Activated T-helper 17 cell treated with anti-CD3 and anti-CD28 coated beads, Interleukin-2, amount 50 U/mL, for 72 hours (primary cell): ENCODE measurements around the gene GATA2. TPM values are rescaled to one million over a fixed set of nuclear protein-coding genes. Genes with fewer than 3 reads are reported as not detected.

Experiments used
- ATAC-seq: fragments of 150-1000 bp; cut with Tn5 transposase; replicated peaks from 2 replicates; pipeline ENCODE4 v1.10.0; 2021; ENCODE audit warnings: mild to moderate bottlenecking, moderate library complexity
- H3K27ac Mint-ChIP-seq: one replicate; pipeline ENCODE4 v1.8.0; 2022; ENCODE audit warnings: mixed read lengths
- H3K27me3 Mint-ChIP-seq: one replicate; pipeline ENCODE4 v1.8.0; 2022; ENCODE audit warnings: mixed read lengths
- H3K36me3 Mint-ChIP-seq: one replicate; pipeline ENCODE4 v1.8.0; 2022; ENCODE audit warnings: low read depth, mild to moderate bottlenecking, mixed read lengths
- H3K4me1 Mint-ChIP-seq: one replicate; pipeline ENCODE4 v1.8.0; 2022; ENCODE audit warnings: mixed read lengths
- H3K4me3 Mint-ChIP-seq: one replicate; pipeline ENCODE4 v1.8.0; 2022; ENCODE audit warnings: mild to moderate bottlenecking, mixed read lengths
- H3K9me3 Mint-ChIP-seq: one replicate; pipeline ENCODE4 v1.8.0; 2022; ENCODE audit warnings: mixed read lengths
- total RNA-seq, 2 donors: library from RNA; stranded (reverse); gene quantifications; one replicate each; pipeline ENCODE4 v1.2.3, GENCODE V29; 2022

The GATA2 gene
- total RNA-seq, 2 donors from 2014 or later: 0.17 to 1.1 TPM

- Mint-ChIP-seq H3K4me1 (peaks cover 13% of the 10 kb centered on the region), H3K4me3 (no peak overlapping the region), H3K36me3 (no peaks in the 10 kb centered on the region), H3K9me3 (peaks cover 8% of the 10 kb centered on the region), H3K27me3 (peaks cover 28% of the 10 kb centered on the region), H3K27ac (no peak overlapping the region)
- ATAC-seq: no peak
Observed at GRCh38 chr3:128453501-128454309, 39.3 kb downstream of the GATA2 start.

- H3K27me3 Mint-ChIP-seq: peaks cover 27% of the 10 kb centered on the region
- H3K36me3 Mint-ChIP-seq: no peaks in the 10 kb centered on the region
- no peak for ATAC-seq
- H3K9me3 Mint-ChIP-seq: peaks cover 12% of the 10 kb centered on the region
- peaks cover 18% of the 10 kb centered on the region for H3K4me1 Mint-ChIP-seq
- no peak overlapping the region for H3K27ac Mint-ChIP-seq
- H3K4me3 Mint-ChIP-seq: no peak overlapping the region
Observed at GRCh38 chr3:128452678-128453275, 40.2 kb downstream of the GATA2 start.

GRCh38 chr3:128452120-128452519, 40.9 kb downstream of the GATA2 start:
- peaks cover 14% of the 10 kb centered on the region for H3K9me3 Mint-ChIP-seq
- peaks cover 24% of the 10 kb centered on the region for H3K27me3 Mint-ChIP-seq
- no peak overlapping the region for H3K27ac Mint-ChIP-seq
- peaks cover 24% of the 10 kb centered on the region for H3K4me1 Mint-ChIP-seq
- no peak for ATAC-seq
- no peak overlapping the region for H3K4me3 Mint-ChIP-seq
- no peaks in the 10 kb centered on the region for H3K36me3 Mint-ChIP-seq

GRCh38 chr3:128449111-128449638, 43.8 kb downstream of the GATA2 start:
- peaks cover 27% of the 10 kb centered on the region for H3K4me1 Mint-ChIP-seq
- H3K27ac Mint-ChIP-seq: peak overlapping the region; percentile 77
- H3K9me3 Mint-ChIP-seq: peaks cover 19% of the 10 kb centered on the region
- no peak for ATAC-seq
- H3K36me3 Mint-ChIP-seq: no peaks in the 10 kb centered on the region
- H3K27me3 Mint-ChIP-seq: peaks cover 10% of the 10 kb centered on the region
- peak overlapping the region; percentile 56 for H3K4me3 Mint-ChIP-seq

GRCh38 chr3:128448491-128448890, 44.5 kb downstream of the GATA2 start:
- Mint-ChIP-seq H3K36me3 (no peaks in the 10 kb centered on the region), H3K9me3 (peaks cover 19% of the 10 kb centered on the region), H3K4me1 (peaks cover 27% of the 10 kb centered on the region), H3K27ac (peak overlapping the region; percentile 77), H3K4me3 (peak overlapping the region; percentile 56), H3K27me3 (peaks cover 7% of the 10 kb centered on the region)
- ATAC-seq: peak; percentile 31

GRCh38 chr3:128447561-128448013, 45.4 kb downstream of the GATA2 start:
- Mint-ChIP-seq H3K4me3 (peak overlapping the region; percentile 56), H3K4me1 (peaks cover 27% of the 10 kb centered on the region), H3K27ac (peak overlapping the region; percentile 77), H3K27me3 (peaks cover 10% of the 10 kb centered on the region), H3K9me3 (peaks cover 19% of the 10 kb centered on the region), H3K36me3 (no peaks in the 10 kb centered on the region)
- ATAC-seq: peak; percentile 88

- peak overlapping the region; percentile 56 for H3K4me3 Mint-ChIP-seq
- H3K36me3 Mint-ChIP-seq: no peaks in the 10 kb centered on the region
- ATAC-seq: no peak
- peaks cover 27% of the 10 kb centered on the region for H3K4me1 Mint-ChIP-seq
- H3K9me3 Mint-ChIP-seq: peaks cover 19% of the 10 kb centered on the region
- peaks cover 5% of the 10 kb centered on the region for H3K27me3 Mint-ChIP-seq
- H3K27ac Mint-ChIP-seq: peak overlapping the region; percentile 77
Observed at GRCh38 chr3:128446821-128447220, 46.2 kb downstream of the GATA2 start.

- Mint-ChIP-seq H3K4me3 (no peak overlapping the region), H3K27ac (peak overlapping the region; percentile 14), H3K36me3 (no peaks in the 10 kb centered on the region), H3K9me3 (peaks cover 15% of the 10 kb centered on the region), H3K4me1 (peaks cover 20% of the 10 kb centered on the region), H3K27me3 (peaks cover 5% of the 10 kb centered on the region)
- ATAC-seq: no peak
Observed at GRCh38 chr3:128445357-128445756, 47.6 kb downstream of the GATA2 start.

- ATAC-seq: no peak
- H3K9me3 Mint-ChIP-seq: peaks cover 12% of the 10 kb centered on the region
- H3K4me3 Mint-ChIP-seq: no peak overlapping the region
- no peak overlapping the region for H3K27ac Mint-ChIP-seq
- H3K4me1 Mint-ChIP-seq: peaks cover 15% of the 10 kb centered on the region
- H3K27me3 Mint-ChIP-seq: peaks cover 18% of the 10 kb centered on the region
- H3K36me3 Mint-ChIP-seq: no peaks in the 10 kb centered on the region
Observed at GRCh38 chr3:128443771-128444170, 49.2 kb downstream of the GATA2 start.

GRCh38 chr3:128442949-128443348, 50.1 kb downstream of the GATA2 start:
- H3K4me3 Mint-ChIP-seq: no peak overlapping the region
- no peaks in the 10 kb centered on the region for H3K36me3 Mint-ChIP-seq
- H3K27me3 Mint-ChIP-seq: peaks cover 18% of the 10 kb centered on the region
- H3K4me1 Mint-ChIP-seq: peaks cover 9% of the 10 kb centered on the region
- H3K27ac Mint-ChIP-seq: no peak overlapping the region
- peaks cover 8% of the 10 kb centered on the region for H3K9me3 Mint-ChIP-seq
- ATAC-seq: no peak

GRCh38 chr3:128442070-128442469, 50.9 kb downstream of the GATA2 start:
- no peaks in the 10 kb centered on the region for H3K36me3 Mint-ChIP-seq
- peaks cover 5% of the 10 kb centered on the region for H3K9me3 Mint-ChIP-seq
- ATAC-seq: no peak
- H3K27ac Mint-ChIP-seq: no peak overlapping the region
- H3K4me1 Mint-ChIP-seq: peaks cover 2% of the 10 kb centered on the region
- H3K27me3 Mint-ChIP-seq: peaks cover 18% of the 10 kb centered on the region
- no peak overlapping the region for H3K4me3 Mint-ChIP-seq

GRCh38 chr3:128439226-128439625, 53.8 kb downstream of the GATA2 start:
- no peak overlapping the region for H3K4me3 Mint-ChIP-seq
- no peak for ATAC-seq
- peaks cover 29% of the 10 kb centered on the region for H3K27me3 Mint-ChIP-seq
- H3K36me3 Mint-ChIP-seq: no peaks in the 10 kb centered on the region
- no peaks in the 10 kb centered on the region for H3K9me3 Mint-ChIP-seq
- H3K4me1 Mint-ChIP-seq: no peaks in the 10 kb centered on the region
- no peak overlapping the region for H3K27ac Mint-ChIP-seq

- Mint-ChIP-seq H3K4me1 (no peaks in the 10 kb centered on the region), H3K9me3 (no peaks in the 10 kb centered on the region), H3K4me3 (no peak overlapping the region), H3K27ac (no peak overlapping the region), H3K27me3 (peaks cover 31% of the 10 kb centered on the region), H3K36me3 (no peaks in the 10 kb centered on the region)
- ATAC-seq: no peak
Observed at GRCh38 chr3:128438488-128439072, 54.4 kb downstream of the GATA2 start.

- H3K9me3 Mint-ChIP-seq: no peaks in the 10 kb centered on the region
- peaks cover 8% of the 10 kb centered on the region for H3K36me3 Mint-ChIP-seq
- no peak for ATAC-seq
Observed at GRCh38 chr3:128436214-128436613, 56.8 kb downstream of the GATA2 start.

More at GRCh38 chr3:128436214-128436613, 56.8 kb downstream of the GATA2 start:
- H3K27me3 Mint-ChIP-seq: peaks cover 41% of the 10 kb centered on the region
- H3K4me1 Mint-ChIP-seq: peaks cover 7% of the 10 kb centered on the region
- H3K27ac Mint-ChIP-seq: no peak overlapping the region
- H3K4me3 Mint-ChIP-seq: no peak overlapping the region
